Endothelial cell of umbilical vein (primary cell): ENCODE data around the gene PFDN1.

Experiments
- CTCF ChIP-seq, 2 donors: IDR thresholded peaks; 1 replicate in 1 of 2; 2 replicates in 1 of 2; pipeline ENCODE4 v1.5.1; 2011; ENCODE audit warnings: low read length in 2 of 2, mild to moderate bottlenecking in 2 of 2, moderate library complexity in 2 of 2, control low read depth in 1 of 2, inconsistent platforms in 1 of 2, low read depth in 1 of 2; ENCODE audit not compliant: insufficient read depth in 1 of 2; ENCODE audit errors: extremely low read depth in 1 of 2
- POLR2A ChIP-seq: IDR thresholded peaks from 2 replicates; pipeline ENCODE4 v1.6.1; 2012; ENCODE audit warnings: low read depth, mild to moderate bottlenecking, control low read depth, low read length

GRCh38 chr5:140235791-140236551, 66.9 kb downstream of the PFDN1 start:
- TF ChIP-seq POLR2A = no peak
- TF ChIP-seq CTCF (IDR thresholded peaks at IDR 0.05; ENCODE audit: extremely low read depth in 1 of 2, insufficient read depth in 1 of 2, low read depth in 1 of 2, low read length in 2 of 2) = no peak
